HUES48 (cell line): Measurements from ENCODE around the gene GNS.
"Not testable (repeated sequence)": the region's sequence is repeated elsewhere in the genome, so short reads cannot be mapped to it uniquely, and the experiment has no call there.

Experiments
- H3K27ac ChIP-seq: one replicate; pipeline ENCODE4 v1.7.0; 2013; ENCODE audit warnings: low read depth, low read length, inconsistent platforms
- H3K27me3 ChIP-seq: 2 replicates; pipeline ENCODE4 v1.6.1; 2013; ENCODE audit warnings: mild to moderate bottlenecking, low read length; ENCODE audit not compliant: control insufficient read depth, insufficient read depth
- H3K36me3 ChIP-seq: 2 replicates; pipeline ENCODE4 v1.6.1; 2013; ENCODE audit warnings: low read length; ENCODE audit not compliant: control insufficient read depth, insufficient read depth
- H3K4me1 ChIP-seq: 2 replicates; pipeline ENCODE4 v1.6.1; 2013; ENCODE audit warnings: mild to moderate bottlenecking, low read length; ENCODE audit not compliant: control insufficient read depth, insufficient read depth
- H3K4me3 ChIP-seq: 2 replicates; pipeline ENCODE4 v1.5.1; 2013; ENCODE audit warnings: mild to moderate bottlenecking, low read depth, low read length
- H3K9ac ChIP-seq: 2 replicates; pipeline ENCODE4 v1.6.1; 2013; ENCODE audit warnings: mild to moderate bottlenecking, low read depth, low read length, moderate library complexity
- H3K9me3 ChIP-seq: 2 replicates; pipeline ENCODE4 v1.6.1; 2013; ENCODE audit warnings: low read length; ENCODE audit not compliant: control insufficient read depth, insufficient read depth

GNS gene

DNA sequence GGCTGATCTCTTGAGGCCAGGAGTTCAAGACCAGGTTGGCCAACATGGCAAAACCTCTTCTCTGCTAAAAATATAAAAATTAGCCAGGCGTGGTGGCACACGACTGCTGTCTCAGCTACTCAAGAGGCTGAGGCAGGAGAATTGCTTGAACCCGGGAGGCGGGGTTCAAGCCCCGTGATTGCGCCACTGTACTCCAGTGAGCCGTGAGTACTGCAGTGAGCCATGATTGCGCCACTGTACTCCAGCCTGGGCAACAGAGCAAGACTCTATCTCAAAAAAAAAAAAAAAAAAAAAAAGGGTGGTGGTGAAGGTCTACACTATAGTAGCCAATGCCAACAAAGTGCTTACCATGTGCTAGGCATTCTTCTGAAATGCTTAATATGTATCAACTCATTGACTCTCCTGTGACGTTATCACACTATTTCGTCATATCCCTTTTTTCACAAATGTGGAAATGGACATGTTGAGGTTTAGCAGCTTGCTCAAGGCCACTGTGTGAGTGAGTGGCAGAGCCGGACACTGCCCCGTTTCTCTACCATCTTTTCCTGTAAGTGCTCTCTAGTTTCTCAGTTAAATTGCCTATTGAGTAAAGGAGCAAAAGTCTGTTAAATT lies 59.6 kb downstream of the GNS start:
- H3K4me1 ChIP-seq = peaks cover 16% of the 10 kb centered on the region; the same call in 1 of the 2 replicates
- no peak overlapping the region for H3K9ac ChIP-seq
- no peak overlapping the region for H3K4me3 ChIP-seq
- no peak overlapping the region for H3K27ac ChIP-seq
- no peaks in the 10 kb centered on the region for H3K27me3 ChIP-seq
- H3K9me3 ChIP-seq = no peaks in the 10 kb centered on the region
- peaks cover 24% of the 10 kb centered on the region for H3K36me3 ChIP-seq

DNA sequence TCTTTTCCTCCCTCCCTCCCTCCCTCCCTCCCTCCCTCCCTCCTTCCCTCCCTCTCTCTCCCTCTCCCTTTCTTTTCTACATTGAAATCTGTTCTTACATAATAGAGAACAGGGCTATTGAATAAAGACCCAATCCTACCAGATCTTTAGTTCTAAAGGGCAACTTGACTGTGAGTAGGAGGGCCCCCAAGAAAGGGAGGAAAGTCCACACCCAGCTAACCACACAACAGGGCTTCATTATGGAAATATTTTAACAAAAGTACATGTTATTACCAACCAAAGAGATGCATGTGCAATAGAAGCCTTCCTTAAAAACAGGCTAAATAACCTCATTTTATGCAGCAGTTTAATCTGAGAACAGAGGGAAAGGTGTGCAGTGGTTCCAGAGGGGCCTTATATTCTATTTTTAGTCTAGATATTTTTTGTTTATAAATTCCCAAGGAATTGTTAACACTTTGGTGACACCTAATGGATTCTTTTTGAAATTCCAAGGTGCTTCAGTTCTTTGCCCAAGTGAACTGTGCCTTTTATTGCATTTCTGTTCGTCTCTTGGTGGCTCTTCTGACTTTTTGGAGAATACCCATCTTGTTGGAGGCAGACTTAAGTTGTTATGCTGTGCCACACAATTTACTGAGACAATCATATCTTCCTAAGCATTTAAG lies 63.0 kb downstream of the GNS start:
- no peaks in the 10 kb centered on the region for H3K27me3 ChIP-seq
- peaks cover 40% of the 10 kb centered on the region for H3K4me1 ChIP-seq
- H3K9me3 ChIP-seq = no peaks in the 10 kb centered on the region
- H3K4me3 ChIP-seq = no peak overlapping the region
- no peak overlapping the region for H3K9ac ChIP-seq
- H3K27ac ChIP-seq = peak overlapping the region; percentile 34
- H3K36me3 ChIP-seq = peaks cover 29% of the 10 kb centered on the region

DNA sequence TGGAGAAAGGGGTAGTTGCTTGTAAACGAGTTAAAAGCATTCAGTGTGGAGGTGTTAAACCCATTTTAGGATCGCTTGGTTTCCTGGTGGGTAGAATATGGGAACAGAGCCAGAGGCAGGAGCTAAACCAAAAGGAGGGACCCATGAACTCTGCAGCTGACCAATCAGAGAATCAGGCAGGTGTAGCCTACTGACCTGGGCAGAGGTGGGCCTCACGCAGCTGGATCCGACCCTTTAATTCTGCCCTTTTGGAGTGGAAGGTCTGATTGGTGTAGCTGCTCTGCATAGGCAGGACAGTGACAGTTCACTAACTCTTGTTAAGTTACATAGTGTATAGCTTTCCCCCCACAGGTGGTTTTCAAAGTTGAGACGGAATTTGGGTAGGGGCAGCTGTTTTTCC lies 63.7 kb downstream of the GNS start:
- Histone ChIP-seq H3K27ac (no peak overlapping the region), H3K36me3 (peaks cover 29% of the 10 kb centered on the region), H3K9ac (no peak overlapping the region), H3K4me1 (peaks cover 42% of the 10 kb centered on the region), H3K4me3 (no peak overlapping the region), H3K9me3 (no peaks in the 10 kb centered on the region), H3K27me3 (no peaks in the 10 kb centered on the region)

DNA sequence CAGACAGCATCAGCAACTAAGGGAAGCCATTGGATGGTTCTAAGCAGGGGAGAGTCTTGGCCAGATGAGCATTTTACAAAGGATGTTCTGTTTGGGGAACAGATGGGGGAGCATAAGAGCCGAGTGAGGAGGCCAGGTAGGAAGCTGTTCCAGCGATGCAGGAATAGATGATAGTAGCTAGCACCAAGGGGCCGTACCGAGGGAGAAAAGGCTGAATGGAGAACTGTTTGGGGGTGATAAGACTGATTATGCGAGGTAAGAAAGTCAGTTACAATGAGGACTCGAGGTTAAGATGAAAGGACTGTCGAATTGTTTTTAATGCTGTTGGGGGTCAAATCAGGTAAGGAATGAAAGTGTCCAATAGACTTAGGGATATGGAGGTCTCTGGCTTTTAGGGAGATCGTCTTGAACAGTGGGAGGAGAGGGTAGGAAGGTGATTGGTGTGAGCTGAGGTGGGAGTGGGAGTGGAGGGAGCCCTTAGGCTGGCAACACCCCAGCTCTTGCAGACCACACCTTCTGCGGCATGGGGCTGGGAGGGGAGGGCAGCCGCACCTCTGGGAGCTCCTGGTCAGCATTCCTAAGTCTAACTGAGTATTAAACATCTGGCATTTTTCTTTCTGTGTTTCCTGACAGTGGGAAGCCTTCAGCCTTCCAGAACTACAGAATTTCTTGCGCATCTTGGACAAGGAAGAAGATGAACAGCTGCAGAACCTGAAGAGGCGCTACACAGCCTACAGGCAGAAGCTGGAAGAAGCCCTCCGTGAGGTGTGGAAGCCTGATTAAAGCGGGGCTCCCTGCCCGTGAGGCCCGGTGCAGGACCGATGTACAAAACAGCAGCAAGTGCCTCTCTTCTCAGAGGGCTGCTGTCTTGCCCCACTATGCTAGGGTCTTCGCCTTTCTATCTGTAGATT lies 64.8 kb downstream of the GNS start:
- Histone ChIP-seq H3K9ac (no peak overlapping the region), H3K36me3 (peaks cover 25% of the 10 kb centered on the region), H3K9me3 (no peaks in the 10 kb centered on the region), H3K4me3 (no peak overlapping the region), H3K27ac (peak overlapping the region; percentile 10), H3K4me1 (peaks cover 42% of the 10 kb centered on the region), H3K27me3 (no peaks in the 10 kb centered on the region)

DNA sequence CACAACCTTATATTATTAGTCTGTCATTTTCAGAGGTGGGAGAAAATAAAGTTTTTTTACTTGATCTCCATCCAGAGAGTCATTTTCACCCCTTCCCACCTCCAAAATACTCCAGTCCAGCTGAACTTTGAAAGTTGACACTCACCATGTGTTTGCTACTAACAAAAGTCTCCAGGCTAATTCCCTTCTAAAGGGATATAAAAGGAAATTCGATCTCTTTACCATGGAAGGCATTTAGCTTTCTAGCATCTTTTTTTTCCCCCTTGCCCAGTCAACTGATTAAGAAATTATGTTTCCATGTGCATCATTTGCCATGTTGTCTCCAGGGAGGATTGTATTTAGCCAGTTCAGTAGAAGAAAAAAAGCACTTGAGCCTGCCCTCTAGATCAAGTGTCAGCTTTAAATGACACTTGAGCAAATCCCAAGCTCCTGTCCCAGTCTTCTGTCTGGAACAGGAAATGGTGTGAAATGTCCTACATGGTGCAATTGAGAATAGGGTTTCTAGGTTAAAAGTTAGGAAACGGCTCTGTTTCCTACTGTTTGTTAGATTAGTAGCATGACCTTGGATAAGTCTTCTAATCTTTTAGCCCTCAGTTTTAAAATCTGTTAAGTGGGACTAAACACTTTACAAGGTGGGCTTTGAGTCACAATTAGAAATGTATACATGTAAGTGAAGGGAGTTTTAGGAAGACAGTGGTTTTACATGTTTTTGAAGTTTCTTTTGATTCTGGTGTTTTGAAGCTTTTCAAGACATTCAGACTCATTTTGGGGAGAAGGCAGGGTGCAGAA lies 67.2 kb downstream of the GNS start:
- Histone ChIP-seq H3K27me3 (no peaks in the 10 kb centered on the region), H3K27ac (peak overlapping the region; percentile 89), H3K9me3 (no peaks in the 10 kb centered on the region), H3K4me3 (peak overlapping the region; percentile 43), H3K36me3 (peaks cover 32% of the 10 kb centered on the region), H3K9ac (no peak overlapping the region), H3K4me1 (peaks cover 47% of the 10 kb centered on the region)

DNA sequence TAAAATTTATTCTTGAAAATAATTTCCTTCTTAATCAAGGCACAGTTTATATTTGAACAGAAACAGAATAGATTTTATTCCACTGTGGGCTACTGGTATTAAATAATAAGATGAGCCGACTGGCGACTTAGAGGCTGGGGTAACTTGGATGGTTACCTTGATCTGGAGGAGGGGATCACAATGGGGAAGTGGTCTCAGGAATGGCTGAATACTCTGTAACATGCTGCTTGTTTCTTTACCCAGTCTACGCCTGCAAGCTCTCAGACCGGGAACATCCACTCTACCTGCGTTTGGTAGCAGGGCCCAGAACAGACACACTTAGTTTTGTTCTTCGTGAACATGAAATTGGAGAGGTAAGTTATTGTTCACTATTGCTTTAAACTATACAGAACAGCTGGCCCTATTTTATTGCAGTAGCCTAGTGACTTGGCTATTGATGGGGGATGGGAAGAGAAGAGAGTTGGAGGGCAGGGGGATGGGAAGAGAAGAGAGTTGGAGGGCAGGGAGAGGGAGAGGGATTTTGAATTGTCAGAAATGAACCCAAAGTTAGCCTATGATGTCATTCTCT lies 67.9 kb downstream of the GNS start:
- peaks cover 47% of the 10 kb centered on the region for H3K4me1 ChIP-seq
- H3K27ac ChIP-seq = peak overlapping the region; percentile 89
- H3K27me3 ChIP-seq = no peaks in the 10 kb centered on the region
- peak overlapping the region; percentile 7; the same call in 1 of the 2 replicates for H3K9ac ChIP-seq
- peaks cover 27% of the 10 kb centered on the region for H3K36me3 ChIP-seq
- peak overlapping the region; percentile 43 for H3K4me3 ChIP-seq
- H3K9me3 ChIP-seq = no peaks in the 10 kb centered on the region

DNA sequence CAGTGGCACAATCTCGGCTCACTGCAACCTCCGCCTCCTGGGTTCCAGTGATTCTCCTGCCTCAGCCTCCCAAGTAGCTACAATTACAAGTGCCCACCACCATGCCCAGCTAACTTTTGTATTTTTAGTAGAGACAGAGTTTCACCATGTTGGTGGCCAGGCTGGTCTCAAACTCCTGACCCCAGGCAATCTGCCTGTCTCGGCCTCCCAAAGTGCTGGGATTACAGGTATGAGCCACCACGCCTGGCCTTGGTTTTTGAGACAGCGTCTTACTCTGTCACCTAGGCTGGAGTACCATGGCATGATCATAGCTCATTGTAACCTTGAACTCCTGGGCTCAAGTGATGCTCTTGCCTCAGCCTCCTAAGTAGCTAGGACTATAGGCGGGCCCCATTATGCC lies 69.0 kb downstream of the GNS start:
- H3K27me3 ChIP-seq, H3K9me3 ChIP-seq, H3K27ac ChIP-seq, H3K9ac ChIP-seq, H3K4me3 ChIP-seq: not testable (repeated sequence)
- Histone ChIP-seq H3K36me3 (peaks cover 31% of the 10 kb centered on the region), H3K4me1 (peaks cover 37% of the 10 kb centered on the region)

DNA sequence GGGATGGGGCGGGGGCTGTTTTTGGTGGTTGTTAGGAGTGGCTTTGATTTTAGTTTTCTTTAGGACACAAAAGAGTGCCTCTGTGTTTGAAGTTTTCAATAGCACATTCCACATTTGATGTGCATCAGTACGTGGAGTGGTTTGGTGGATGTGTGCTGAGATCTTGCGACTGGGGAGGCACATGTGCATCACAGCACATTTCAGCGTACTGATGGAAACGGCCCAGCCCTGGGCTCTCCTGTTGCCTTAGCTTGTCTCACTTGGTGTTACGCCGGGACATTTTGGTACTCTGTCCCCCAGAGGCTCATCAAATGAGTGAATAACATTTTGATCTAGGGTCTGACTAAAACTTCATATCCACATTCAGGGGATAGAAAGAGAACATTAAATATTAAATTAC lies 70.5 kb downstream of the GNS start:
- Histone ChIP-seq H3K36me3 (peaks cover 30% of the 10 kb centered on the region), H3K4me3 (no peak overlapping the region), H3K27me3 (no peaks in the 10 kb centered on the region), H3K9ac (no peak overlapping the region), H3K4me1 (peaks cover 22% of the 10 kb centered on the region), H3K27ac (no peak overlapping the region), H3K9me3 (no peaks in the 10 kb centered on the region)

DNA sequence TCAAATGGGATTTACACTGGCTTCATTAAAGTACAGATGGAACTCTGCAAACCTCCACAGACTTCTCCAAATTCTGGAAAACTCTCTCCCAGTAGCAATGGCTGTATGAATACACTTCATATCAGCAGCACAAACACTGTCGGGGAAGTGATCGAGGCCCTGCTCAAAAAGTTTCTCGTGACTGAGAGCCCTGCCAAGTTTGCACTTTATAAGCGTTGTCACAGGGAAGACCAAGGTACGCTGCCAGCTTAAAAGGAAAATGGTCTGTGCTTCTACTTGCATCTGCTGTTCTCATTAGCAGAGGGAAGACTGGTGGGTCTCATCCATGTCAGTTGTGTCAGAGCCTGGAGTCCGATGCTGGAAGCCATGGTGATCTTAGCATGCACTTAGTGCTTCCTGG lies 71.0 kb downstream of the GNS start:
- Histone ChIP-seq H3K4me3 (no peak overlapping the region), H3K9me3 (no peaks in the 10 kb centered on the region), H3K27me3 (no peaks in the 10 kb centered on the region), H3K27ac (peak overlapping the region; percentile 36), H3K36me3 (peaks cover 27% of the 10 kb centered on the region), H3K9ac (no peak overlapping the region), H3K4me1 (peaks cover 25% of the 10 kb centered on the region)

DNA sequence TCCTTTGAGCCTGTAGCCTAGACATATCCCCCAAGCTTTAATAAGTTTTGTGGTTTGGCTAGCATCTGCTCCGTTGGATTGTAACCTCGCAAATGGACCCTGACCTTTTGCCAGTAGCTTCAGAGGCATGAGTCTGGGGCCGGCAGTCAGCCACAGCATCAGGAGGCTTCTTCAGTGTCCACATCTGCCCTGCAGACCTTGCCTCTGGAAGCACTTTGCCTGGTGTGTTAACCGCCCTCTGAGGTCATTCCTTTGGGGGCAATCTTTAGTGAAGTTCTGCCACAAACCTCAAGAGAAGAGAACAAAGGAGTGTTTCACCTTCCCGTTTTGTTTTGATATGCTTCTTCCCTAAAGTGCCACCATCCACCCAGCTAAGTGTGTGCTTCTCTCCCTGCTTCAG lies 71.4 kb downstream of the GNS start:
- Histone ChIP-seq H3K4me3 (no peak overlapping the region), H3K4me1 (peaks cover 29% of the 10 kb centered on the region), H3K27me3 (no peaks in the 10 kb centered on the region), H3K36me3 (peaks cover 27% of the 10 kb centered on the region), H3K9ac (no peak overlapping the region), H3K9me3 (no peaks in the 10 kb centered on the region), H3K27ac (peak overlapping the region; percentile 36)
